Measurements from ENCODE around the gene SFSWAP. TPM values are rescaled to one million over a fixed set of nuclear protein-coding genes. Genes with fewer than 3 reads are reported as not detected.
"Not testable (repeated sequence)": the region's sequence is repeated elsewhere in the genome, so short reads cannot be mapped to it uniquely, and the experiment has no call there.

The SFSWAP gene
- total RNA-seq, 3 donors from 2014 or later = 34.5 to 52.7 (median 50.7) TPM

- H3K9me3 ChIP-seq = no peaks in the 10 kb centered on the region
- no peaks in the 10 kb centered on the region for H3K4me1 ChIP-seq (ENCODE audit: low read depth)
- ATAC-seq = no peak
- DNase-seq = no peak
- intact Hi-C loops (cut with DNase I, micrococcal nuclease) = no loop called here
- no peak for TF ChIP-seq CTCF (IDR thresholded peaks at IDR 0.05)
- no peak overlapping the region for H3K4me3 ChIP-seq
- no peaks in the 10 kb centered on the region for H3K36me3 ChIP-seq (ENCODE audit: low read depth)
These were observed 35.5 kb upstream of the SFSWAP start for GRCh38 chr12:131675126-131676080.

GRCh38 chr12:131676544-131676943 lies 34.3 kb upstream of the SFSWAP start:
- TF ChIP-seq CTCF (IDR thresholded peaks at IDR 0.05) = no peak
- intact Hi-C loops (cut with DNase I, micrococcal nuclease) = no loop called here
- Histone ChIP-seq H3K4me3 (no peak overlapping the region), H3K36me3 (ENCODE audit: low read depth) (no peaks in the 10 kb centered on the region), H3K4me1 (ENCODE audit: low read depth) (no peaks in the 10 kb centered on the region), H3K9me3 (no peaks in the 10 kb centered on the region)
- DNase-seq = no peak
- ATAC-seq = no peak

- intact Hi-C loops (cut with DNase I, micrococcal nuclease); ATAC-seq; H3K36me3 ChIP-seq (ENCODE audit: low read depth); DNase-seq; H3K9me3 ChIP-seq; H3K4me3 ChIP-seq; H3K4me1 ChIP-seq (ENCODE audit: low read depth): not testable (repeated sequence)
These were observed 33.8 kb upstream of the SFSWAP start for GRCh38 chr12:131677067-131677466.

- TF ChIP-seq CTCF (IDR thresholded peaks at IDR 0.05) = no peak
- H3K36me3 ChIP-seq (ENCODE audit: low read depth) = no peaks in the 10 kb centered on the region
- ATAC-seq (no peak), DNase-seq (no peak)
- H3K9me3 ChIP-seq = no peaks in the 10 kb centered on the region
- no peaks in the 10 kb centered on the region for H3K4me1 ChIP-seq (ENCODE audit: low read depth)
- intact Hi-C loops (cut with DNase I, micrococcal nuclease) = no loop called here
- H3K4me3 ChIP-seq = no peak overlapping the region
These were observed 33.2 kb upstream of the SFSWAP start for GRCh38 chr12:131677699-131678098.

- H3K4me1 ChIP-seq (ENCODE audit: low read depth); H3K4me3 ChIP-seq; H3K36me3 ChIP-seq (ENCODE audit: low read depth); intact Hi-C loops (cut with DNase I, micrococcal nuclease); ATAC-seq; DNase-seq; H3K9me3 ChIP-seq: not testable (repeated sequence)
These were observed 32.3 kb upstream of the SFSWAP start for GRCh38 chr12:131678389-131679181.

GRCh38 chr12:131679186-131679585 lies 31.7 kb upstream of the SFSWAP start:
- ATAC-seq; H3K4me1 ChIP-seq (ENCODE audit: low read depth); H3K4me3 ChIP-seq; H3K9me3 ChIP-seq; DNase-seq; H3K36me3 ChIP-seq (ENCODE audit: low read depth); intact Hi-C loops (cut with DNase I, micrococcal nuclease): not testable (repeated sequence)

GRCh38 chr12:131679816-131680215 lies 31.1 kb upstream of the SFSWAP start:
- H3K9me3 ChIP-seq; H3K4me3 ChIP-seq; intact Hi-C loops (cut with DNase I, micrococcal nuclease); ATAC-seq; H3K4me1 ChIP-seq (ENCODE audit: low read depth); H3K36me3 ChIP-seq (ENCODE audit: low read depth); DNase-seq: not testable (repeated sequence)

- H3K4me1 ChIP-seq (ENCODE audit: low read depth); H3K4me3 ChIP-seq; ATAC-seq; DNase-seq; H3K9me3 ChIP-seq; H3K36me3 ChIP-seq (ENCODE audit: low read depth); intact Hi-C loops (cut with DNase I, micrococcal nuclease): not testable (repeated sequence)
These were observed 30.3 kb upstream of the SFSWAP start for GRCh38 chr12:131680392-131681256.

Data from mucosa of descending colon (tissue), 3 donors.